ENCODE measurements around the gene AKAP13.

GRCh38 chr15:85365980-85366379 lies 14.4 kb upstream of the AKAP13 start:
- TF ChIP-seq CTCF (IDR thresholded peaks at IDR 0.05; ENCODE audit: low read depth, low read length) (no peak), EZH2phosphoT487 (IDR thresholded peaks at IDR 0.05; ENCODE audit: low read depth) (no peak)

Data from OCI-LY3 (cell line).